RWPE2 (cell line): ENCODE results near the gene PIK3R1.

Source experiments
- ATAC-seq: fragments of 200-7000 bp; cut with Tn5 transposase; 3 replicates; pipeline ENCODE4 v1.9.1; 2021; ENCODE audit warnings: low read depth
- DNase-seq: peaks from one replicate; pipeline ENCODE4 v3.0.0-alpha.2; 2020; ENCODE audit warnings: low spot score
- H3K27ac ChIP-seq: fragments of 450-650 bp; 2 replicates; pipeline ENCODE4 v1.5.1; 2017; ENCODE audit warnings: mild to moderate bottlenecking; ENCODE audit not compliant: poor library complexity, severe bottlenecking
- H3K27me3 ChIP-seq: fragments of 250-450 bp; sonication (Bioruptor Pico); 2 replicates; pipeline ENCODE4 v1.5.1; 2021; ENCODE audit warnings: mild to moderate bottlenecking, moderate library complexity; ENCODE audit not compliant: insufficient read depth, poor library complexity, severe bottlenecking
- H3K36me3 ChIP-seq: fragments of 250-450 bp; sonication (Bioruptor Pico); 2 replicates; pipeline ENCODE4 v1.5.1; 2020; ENCODE audit warnings: low read depth, mild to moderate bottlenecking, moderate library complexity
- H3K4me1 ChIP-seq: fragments of 250-450 bp; sonication (Bioruptor Pico); 2 replicates; pipeline ENCODE4 v1.5.1; 2021; ENCODE audit warnings: mild to moderate bottlenecking, moderate library complexity; ENCODE audit not compliant: insufficient read depth, poor library complexity, severe bottlenecking
- H3K4me3 ChIP-seq: fragments of 250-450 bp; sonication (Bioruptor Pico); 2 replicates; pipeline ENCODE4 v1.5.1; 2021; ENCODE audit warnings: mild to moderate bottlenecking, moderate library complexity; ENCODE audit not compliant: severe bottlenecking
- H3K9me3 ChIP-seq: fragments of 250-450 bp; sonication (Bioruptor Pico); 2 replicates; pipeline ENCODE4 v1.5.1; 2021; ENCODE audit warnings: mild to moderate bottlenecking, moderate library complexity; ENCODE audit not compliant: severe bottlenecking
- CTCF ChIP-seq: fragments of 450-650 bp; IDR thresholded peaks from one replicate; pipeline ENCODE4 v1.5.1; 2017; ENCODE audit warnings: mild to moderate bottlenecking, moderate library complexity; ENCODE audit not compliant: poor library complexity, severe bottlenecking

PIK3R1 gene

DNA sequence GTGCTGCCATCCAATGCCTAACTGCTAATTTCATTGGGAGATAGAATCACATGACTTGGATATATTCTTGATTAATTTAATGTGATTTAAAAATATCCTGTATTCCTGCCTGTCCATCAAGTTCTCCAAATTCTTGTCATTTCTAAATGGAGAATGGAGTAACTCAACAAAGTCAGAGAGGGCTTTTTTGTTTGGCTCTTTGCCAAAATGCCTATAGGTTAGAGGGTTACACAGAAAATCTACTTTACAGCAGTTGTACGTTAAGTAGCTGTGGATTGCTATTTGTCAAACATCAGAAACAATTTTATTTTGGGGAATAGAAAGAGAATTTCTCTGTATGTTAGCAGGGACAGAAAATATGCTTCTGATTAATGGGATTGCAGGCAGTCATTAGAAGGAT is 5.9 kb downstream of the PIK3R1 start:
- Histone ChIP-seq H3K27ac (no peak overlapping the region), H3K36me3 (peaks cover 44% of the 10 kb centered on the region), H3K4me3 (no peak overlapping the region), H3K4me1 (peaks cover 35% of the 10 kb centered on the region), H3K27me3 (no peaks in the 10 kb centered on the region), H3K9me3 (peaks cover 2% of the 10 kb centered on the region)
- no peak for TF ChIP-seq CTCF
- DNase-seq (no peak), ATAC-seq (no peak)

DNA sequence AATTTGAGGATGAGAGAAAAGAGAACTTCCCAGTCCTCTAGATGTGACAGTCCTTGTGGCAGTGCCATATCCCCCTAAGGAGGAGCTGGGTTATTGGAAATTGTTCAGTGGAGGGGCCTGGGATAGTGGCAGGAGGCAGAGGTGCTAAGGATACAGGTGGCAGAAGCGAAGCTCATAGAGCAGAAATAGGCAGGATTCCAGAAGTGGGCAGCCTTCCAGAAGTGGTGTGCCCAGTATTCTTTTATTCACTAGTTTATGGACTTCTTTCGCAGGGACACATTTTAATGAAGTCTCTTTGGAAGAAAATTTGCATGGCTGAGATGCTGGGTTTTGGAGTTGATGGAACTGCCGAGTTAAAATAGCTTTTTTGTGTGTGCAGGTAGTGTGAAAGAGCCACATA is 6.8 kb downstream of the PIK3R1 start:
- Histone ChIP-seq H3K9me3 (peaks cover 2% of the 10 kb centered on the region), H3K27me3 (no peaks in the 10 kb centered on the region), H3K4me1 (peaks cover 35% of the 10 kb centered on the region), H3K4me3 (no peak overlapping the region), H3K36me3 (peaks cover 49% of the 10 kb centered on the region), H3K27ac (no peak overlapping the region)
- ATAC-seq = no peak
- DNase-seq = no peak
- no peak for TF ChIP-seq CTCF

DNA sequence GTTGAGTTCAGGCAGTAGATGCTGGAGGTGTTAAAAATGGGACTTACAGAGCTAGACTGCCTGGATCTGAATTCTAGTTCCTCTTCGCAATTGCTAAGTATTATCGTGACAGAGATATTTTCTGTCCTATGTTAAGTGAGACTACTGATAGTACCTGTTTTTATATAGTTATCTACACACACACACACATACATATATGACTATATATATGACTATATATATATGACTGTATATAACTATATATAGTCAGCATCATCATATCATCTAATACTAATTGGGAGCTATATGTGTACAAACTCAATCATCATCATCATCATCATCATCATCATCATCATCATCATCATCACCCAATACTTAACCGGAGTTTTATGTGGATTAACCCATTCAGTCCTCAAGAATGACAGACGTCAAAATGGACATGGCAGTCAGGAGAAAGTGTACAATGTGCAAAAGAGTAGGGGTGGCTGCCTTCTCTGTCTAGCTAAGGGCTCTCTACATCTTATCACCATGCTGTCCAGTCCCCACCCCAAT is 7.3 kb downstream of the PIK3R1 start:
- Histone ChIP-seq H3K4me1 (peaks cover 34% of the 10 kb centered on the region), H3K36me3 (peaks cover 55% of the 10 kb centered on the region), H3K4me3 (no peak overlapping the region), H3K27ac (peak overlapping the region; percentile 87), H3K27me3 (no peaks in the 10 kb centered on the region), H3K9me3 (peaks cover 2% of the 10 kb centered on the region)
- TF ChIP-seq CTCF = no peak
- ATAC-seq (no peak), DNase-seq (no peak)

GRCh38 chr5:68223904-68224303 is 8.3 kb downstream of the PIK3R1 start:
- TF ChIP-seq CTCF = no peak
- Histone ChIP-seq H3K36me3 (peaks cover 65% of the 10 kb centered on the region), H3K4me1 (peaks cover 28% of the 10 kb centered on the region), H3K27ac (peak overlapping the region; percentile 87), H3K4me3 (no peak overlapping the region), H3K9me3 (peaks cover 2% of the 10 kb centered on the region), H3K27me3 (no peaks in the 10 kb centered on the region)
- DNase-seq = no peak
- no peak for ATAC-seq

GRCh38 chr5:68224509-68225187 is 9.1 kb downstream of the PIK3R1 start:
- Histone ChIP-seq H3K4me1 (peaks cover 28% of the 10 kb centered on the region), H3K9me3 (peaks cover 2% of the 10 kb centered on the region), H3K4me3 (no peak overlapping the region), H3K36me3 (peaks cover 66% of the 10 kb centered on the region), H3K27ac (peak overlapping the region; percentile 87), H3K27me3 (no peaks in the 10 kb centered on the region)
- no peak for TF ChIP-seq CTCF
- DNase-seq (no peak), ATAC-seq (peak; percentile 53)
